GM18517 (cell line): ENCODE results near the gene PRMT1.

ENCODE experiments used
- ATAC-seq: cut with Tn5 transposase; IDR thresholded peaks from one replicate; pipeline ENCODE4 v1.9.1; 2021; ENCODE audit warnings: mild to moderate bottlenecking, moderate library complexity; ENCODE audit not compliant: unreplicated experiment

The PRMT1 gene

DNA sequence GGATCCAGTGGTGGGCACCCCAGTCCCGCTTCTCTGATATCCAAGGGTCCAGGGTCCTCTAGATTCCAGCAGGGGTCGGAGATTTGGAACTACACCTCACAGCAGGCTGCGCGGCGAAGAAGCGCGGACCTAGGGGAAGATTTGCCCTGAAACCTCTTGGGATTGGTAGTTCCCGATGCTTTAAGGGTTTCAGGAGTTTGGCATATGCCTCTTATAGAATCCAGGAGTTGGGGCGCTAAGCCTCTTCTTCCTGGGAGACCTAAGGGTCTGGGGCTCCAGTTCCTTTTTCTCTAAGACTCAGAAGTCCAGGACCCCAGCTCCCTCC lies 11.0 kb upstream of the PRMT1 start:
- ATAC-seq: no peak

DNA sequence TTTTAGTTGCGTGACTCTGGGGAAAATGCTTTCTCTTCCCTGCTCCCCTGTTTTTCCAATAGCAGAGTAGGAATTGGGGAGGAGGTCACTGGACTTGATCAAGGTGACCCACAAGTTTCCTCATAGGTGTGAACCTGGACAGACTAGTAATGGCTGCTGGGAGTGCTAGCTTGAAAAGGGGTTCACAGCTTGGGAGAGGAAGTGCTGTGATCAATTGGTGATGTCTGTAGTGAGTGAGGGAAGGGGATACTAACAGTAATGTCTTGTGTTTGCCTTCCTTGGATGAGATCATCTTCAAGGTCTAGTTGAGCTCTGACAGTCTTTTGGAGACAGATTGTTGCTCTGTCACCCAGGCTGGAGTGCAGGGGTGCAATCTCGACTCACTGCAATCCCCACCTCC lies 9.6 kb upstream of the PRMT1 start:
- ATAC-seq: no peak

DNA sequence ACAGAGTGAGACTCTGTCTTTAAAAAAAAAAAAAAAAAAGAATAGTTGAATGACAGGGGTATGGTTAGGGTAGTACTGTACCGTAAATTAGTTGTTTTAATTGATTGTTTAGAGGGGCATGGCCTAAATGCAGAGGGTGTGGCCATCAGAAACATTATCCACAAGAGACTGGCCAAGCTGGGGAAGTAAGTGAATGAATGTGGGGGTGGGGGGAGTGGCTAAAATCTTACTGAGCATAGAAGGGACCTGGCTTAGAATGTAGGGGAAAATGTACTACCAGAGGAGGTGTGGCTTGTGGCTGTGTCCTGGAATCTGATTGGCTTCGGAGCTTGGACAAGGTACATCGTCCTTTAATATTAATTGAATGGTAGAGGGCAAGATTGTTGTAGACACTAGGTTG lies 7.6 kb upstream of the PRMT1 start:
- ATAC-seq: no peak

DNA sequence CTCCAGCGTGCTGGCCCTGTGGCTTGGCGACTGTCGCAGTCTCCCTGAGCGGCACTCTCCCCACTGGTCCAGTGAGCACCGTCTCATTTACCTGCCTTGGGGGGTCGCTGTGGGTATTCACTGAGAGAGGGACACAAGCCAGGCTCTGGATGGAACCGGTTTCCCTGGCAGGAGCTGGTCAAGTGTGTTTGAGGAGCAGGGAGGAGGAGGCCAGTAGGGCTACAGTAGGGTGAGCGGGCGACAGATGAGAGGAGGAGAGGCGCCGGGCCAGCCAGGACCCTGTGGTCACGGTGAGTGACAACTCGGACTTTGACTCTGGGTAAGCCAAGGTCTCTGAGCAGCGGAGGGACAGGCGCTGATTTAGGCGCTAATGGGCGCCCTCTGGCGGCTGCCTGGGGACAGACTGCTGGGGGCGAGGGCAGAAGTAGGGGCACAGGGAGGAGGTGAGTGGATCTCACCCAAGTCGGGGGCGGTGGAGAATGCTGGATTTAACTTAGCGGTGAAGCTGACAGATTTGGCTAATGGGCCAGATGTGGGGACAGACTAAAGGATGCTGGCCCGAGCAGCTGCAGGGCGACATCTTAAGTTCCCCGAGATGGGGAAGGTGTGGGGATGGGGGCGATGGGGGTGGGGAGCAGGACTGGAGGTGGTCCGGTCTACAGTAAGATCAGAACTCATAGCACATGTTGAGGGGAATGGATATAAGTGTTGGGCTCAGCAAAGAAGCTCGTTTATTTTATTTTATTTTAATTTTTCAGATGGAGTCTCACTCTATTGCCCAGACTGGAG lies 4.7 kb upstream of the PRMT1 start:
- no peak for ATAC-seq

DNA sequence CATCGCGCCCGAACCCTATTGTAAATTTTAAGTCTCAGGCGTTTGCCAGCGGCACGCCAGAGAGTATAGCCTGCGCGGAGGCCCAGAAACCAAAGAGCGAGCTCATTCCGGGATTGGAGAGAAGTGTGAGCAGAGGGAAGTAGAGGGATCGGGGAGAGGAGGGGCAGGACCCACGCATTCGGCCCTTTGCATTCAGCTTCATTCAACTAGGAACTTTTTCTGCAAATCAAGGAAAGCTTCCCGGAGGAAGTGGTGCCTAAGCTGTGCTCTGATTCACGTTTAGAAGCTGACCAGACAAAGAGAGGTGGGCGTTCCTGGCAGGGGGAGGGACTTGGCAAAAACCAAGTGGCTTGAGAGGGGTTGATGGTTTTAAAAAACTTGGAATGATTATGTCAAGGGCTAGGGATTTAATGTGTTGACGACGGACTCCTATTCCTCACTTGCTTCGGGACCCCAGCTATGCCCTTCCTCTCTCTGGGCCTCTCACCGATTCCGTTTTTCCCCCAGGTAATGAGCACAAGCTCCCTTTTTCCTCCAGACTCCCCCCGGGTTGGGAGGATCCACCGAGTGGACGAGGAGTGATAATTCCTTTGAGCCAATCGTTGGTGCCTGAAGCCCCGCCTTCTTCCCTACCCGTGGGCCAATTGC lies 811 bp upstream of the PRMT1 start:
- peak; percentile 56 for ATAC-seq

DNA sequence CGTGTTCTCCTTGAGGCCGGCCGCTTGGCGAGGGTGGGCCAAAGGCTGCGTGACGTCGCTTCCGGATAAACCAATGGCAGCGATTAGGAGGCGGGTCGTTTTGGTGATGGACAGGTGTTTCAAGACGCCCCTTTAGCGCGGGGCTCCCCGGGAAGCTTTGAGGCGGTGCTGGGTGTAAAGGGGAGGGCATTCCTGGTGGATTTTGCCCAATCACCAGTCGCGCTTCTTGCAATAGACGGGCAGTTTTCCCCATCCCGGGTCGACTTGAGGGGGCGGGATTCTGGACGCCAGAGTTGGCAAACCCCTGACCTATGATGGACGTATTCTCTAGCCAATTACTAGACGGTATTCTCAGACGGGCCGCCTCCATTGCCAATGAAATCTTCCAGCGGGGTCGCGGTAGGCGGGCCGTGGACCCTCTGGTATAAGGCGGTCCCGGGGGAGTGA lies 264 bp upstream of the PRMT1 start:
- peak; percentile 57 for ATAC-seq

DNA sequence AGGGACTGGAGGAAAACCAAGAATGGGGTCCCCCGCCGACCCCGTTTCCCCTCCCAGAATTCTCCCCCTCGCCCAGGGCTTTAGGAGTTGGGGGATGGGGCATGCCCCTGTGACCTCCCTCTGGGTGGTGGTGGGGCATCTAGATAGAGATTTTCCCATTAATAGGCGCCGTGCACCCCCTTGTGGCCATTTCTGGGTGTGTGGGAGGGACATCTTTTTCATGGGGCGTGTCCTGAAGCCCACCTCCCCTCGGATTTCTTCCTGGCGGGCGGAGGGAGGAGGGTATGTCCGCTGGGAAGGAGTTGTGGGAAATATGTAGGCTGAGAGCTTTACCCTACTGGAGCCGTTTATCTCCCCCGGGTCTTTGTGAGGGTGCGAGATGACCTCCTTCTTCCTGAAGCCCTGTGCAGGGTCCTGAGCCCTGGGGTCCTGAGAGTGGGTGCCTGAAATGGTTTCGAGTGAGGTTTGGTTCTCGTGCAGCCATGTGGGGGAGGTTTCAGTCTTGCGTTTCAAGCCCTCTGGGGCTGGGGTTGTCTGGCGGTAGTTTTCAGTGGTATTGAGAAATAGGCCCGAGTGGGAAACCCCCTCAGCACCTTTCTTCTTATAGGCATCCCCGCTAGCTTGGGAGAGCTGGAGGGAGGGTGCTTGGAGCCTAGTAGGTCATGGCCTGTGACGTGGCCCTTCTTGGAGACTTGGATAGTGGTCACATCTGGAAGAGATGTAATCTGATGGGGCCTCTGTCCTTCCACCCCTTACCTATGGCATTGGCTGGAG lies 1.0 kb downstream of the PRMT1 start:
- no peak for ATAC-seq

DNA sequence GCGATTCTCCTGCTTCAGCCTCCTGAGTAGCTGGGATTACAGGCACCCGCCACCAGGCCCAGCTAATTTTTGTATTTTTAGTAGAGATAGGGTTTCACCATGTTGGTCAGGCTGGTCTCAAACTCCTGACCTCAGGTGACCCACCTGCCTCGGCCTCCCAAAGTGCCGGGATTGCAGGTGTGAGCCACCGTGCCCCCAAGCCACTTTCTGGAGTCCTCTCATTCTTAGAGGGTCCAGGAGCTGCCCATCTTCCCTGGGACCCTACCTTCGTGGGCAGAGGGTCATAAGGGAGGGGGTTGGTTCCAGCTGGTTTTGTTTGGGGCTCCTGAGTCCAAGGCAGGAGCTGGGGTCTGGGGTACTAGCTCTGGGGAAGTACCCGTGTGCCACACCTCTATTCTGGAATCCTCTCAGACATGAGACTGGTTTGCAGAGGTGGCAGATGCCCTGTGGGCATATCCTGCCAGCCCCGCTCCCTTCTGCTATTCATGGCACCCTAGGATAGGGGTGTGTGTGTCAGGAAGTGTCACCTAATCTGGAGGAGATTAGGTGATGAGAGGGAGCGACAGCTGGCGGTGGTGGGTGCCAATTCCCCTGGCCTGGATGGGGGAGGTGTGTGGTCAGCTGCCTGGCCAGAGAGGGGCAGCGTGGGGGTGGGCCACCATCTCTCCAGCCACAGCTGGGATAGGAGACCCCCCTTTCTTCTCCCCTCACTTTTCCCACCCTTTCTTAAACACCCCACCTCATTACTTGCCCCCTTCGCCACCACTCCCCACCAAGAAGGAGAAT lies 2.1 kb downstream of the PRMT1 start:
- no peak for ATAC-seq

DNA sequence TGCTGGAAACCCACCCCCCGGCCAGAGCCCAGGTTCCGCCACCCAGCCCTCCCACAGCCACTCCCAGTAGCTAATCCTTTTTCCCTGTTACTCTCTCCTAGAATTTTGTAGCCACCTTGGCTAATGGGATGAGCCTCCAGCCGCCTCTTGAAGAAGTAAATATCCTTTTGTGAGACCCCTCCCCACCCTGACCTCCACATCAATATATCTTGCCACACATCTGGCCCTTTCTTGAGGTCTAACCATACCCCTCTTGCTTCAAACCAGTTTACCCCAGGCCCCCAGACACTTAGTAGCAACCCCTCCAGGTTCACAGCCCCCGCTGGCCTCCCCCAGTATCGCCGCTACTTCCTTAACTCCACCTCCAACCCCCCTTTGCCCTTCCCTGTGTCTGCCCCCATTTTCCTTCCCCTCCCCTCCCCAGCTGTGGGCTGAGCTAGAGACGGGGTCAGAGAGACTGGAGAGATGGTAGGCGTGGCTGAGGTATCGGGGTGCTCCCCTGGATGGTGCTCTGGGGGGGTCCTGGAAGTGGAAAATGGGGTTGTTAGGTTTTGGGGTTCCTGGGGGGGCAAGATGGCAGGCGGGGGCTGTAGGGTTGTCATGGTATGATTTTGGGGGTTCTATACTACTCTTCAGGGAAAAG lies 2.8 kb downstream of the PRMT1 start:
- ATAC-seq: no peak

DNA sequence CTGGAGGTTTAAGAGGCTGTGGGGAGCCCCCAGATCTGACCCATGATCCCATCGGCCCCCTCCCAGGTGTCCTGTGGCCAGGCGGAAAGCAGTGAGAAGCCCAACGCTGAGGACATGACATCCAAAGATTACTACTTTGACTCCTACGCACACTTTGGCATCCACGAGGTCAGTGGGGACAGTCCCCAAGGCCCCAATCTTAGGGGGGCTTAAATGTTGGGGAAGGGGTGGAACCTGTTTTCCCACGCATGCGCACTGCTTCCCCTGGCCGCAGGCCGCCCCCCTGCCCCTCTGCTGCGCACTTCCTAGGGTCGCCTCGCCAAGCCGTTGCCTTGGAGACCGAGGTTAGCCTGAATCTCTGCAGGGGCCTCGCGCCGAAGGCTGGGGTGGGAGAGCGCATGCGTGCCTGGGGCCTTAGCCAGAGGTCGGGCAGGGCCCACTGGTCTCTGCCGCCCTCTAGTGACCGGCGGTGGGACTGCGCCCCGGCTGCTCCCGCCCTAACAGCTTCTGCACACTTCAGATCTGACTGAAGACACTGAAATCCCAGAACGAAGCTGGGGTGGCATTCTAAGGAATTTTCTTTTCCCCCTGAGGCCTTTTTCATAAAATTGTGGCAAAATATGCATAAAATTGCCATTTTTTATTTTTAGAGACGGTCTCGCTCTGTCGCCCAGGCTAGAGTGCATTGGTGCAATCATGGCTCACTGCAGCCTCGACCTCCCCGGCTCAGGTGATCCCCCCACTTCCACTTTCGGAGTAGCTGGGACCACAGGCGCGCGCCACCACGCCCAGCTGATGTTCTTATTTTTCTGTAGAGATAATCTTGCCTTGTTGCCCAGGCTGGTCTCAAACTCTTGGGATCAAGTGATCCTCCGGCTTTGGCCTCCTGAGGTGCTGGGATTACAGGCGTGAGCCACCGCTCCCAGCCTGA lies 3.6 kb downstream of the PRMT1 start:
- ATAC-seq: no peak

DNA sequence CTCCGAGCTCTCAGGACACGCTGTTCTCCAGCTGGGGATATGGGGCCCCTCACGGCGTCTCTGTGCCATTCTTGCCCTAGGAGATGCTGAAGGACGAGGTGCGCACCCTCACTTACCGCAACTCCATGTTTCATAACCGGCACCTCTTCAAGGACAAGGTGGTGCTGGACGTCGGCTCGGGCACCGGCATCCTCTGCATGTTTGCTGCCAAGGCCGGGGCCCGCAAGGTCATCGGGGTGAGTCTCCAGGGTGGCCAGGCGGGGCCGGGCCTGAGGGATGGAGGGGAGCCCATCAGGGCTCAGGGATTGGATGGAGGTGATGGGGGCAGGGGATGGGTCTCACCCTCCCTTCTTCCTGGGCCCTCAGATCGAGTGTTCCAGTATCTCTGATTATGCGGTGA lies 4.8 kb downstream of the PRMT1 start:
- no peak for ATAC-seq

DNA sequence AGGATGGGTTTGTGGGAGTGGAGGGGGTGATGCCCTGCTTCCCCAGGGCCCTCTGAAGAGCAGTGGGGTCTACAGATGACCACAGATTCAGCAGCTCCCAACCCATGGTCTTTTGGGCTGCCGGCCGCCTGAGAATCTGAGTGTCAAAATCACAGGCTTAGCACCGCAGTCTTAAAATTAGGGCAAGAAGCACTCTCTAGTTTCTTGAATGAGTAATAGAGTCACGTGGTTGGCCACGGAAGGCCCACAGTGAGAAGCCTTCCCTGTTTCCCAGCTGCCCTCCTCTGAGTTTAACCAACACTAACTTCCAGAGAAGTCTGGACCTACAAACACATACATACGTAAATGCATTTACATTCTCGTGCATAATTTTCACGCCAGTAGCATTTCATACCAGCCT lies 5.2 kb downstream of the PRMT1 start:
- no peak for ATAC-seq

DNA sequence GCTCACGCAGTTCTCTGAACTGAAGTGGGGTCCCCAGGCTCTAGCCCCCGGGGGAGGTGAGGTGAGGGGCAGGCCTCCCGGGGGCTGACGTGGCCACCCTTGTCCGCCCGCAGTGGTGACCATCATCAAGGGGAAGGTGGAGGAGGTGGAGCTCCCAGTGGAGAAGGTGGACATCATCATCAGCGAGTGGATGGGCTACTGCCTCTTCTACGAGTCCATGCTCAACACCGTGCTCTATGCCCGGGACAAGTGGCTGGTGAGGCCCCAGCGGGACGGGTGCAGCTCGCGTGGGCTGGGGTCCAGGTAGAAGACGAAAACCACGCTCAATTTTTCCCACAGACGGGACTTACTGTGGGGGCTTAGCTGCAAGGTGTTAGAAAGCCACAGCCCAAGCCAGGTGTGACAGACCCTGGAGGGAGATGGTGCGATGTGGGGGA lies 6.8 kb downstream of the PRMT1 start:
- no peak for ATAC-seq

DNA sequence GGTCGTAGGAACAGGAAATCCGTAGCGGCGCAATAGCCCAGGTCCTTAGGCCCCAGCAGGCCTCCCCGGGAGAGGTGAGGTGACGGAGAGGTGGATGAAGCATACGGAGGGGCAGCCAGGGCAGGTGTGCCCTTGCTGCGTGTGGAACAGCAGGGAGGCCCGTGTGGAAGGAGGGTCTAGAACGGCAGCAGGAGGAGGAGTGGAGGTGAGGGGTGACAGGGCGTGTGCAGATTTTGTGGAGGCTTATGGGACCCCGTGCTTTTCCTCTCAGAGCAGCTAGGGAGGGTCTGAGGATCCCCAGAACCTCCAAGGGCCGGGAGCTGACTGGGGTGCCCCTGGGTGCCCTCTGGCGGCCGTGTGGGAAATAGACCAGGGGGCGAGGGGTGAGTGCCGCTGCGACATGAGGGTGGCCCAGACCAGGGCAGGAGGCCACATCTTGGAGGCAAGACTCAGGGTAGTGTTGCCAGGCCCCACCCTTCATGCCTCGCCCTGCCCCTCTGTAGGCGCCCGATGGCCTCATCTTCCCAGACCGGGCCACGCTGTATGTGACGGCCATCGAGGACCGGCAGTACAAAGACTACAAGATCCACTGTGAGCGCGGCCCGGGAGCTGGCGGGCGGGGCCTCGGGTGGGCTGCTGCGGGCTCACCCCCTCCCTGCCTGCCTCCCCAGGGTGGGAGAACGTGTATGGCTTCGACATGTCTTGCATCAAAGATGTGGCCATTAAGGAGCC lies 7.3 kb downstream of the PRMT1 start:
- no peak for ATAC-seq

DNA sequence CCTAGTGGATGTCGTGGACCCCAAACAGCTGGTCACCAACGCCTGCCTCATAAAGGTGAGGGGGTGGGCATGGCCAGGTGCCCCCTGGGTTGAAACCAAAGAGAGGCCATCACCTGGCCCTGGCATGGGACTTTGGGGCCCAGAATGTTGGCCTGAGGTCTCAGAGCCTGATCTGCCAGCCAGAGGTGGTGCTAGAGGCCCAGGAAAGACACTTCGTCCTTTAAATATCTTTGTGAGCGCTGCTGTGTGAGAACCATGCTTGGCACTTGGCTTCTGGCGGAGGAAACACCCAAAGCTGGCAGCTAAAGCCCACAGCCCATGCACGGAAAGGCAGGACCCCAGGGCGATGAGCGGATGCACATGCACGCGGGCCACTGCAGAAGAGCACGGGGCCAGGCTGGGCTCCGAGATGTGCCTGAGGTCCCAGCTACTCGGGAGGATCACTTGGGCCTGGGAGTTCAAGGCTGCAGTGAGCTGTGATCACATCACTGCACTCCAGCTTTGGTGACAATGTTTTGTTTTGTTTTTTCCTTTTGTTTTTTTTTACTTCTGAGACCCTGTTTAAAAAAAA lies 8.0 kb downstream of the PRMT1 start:
- ATAC-seq: no peak

DNA sequence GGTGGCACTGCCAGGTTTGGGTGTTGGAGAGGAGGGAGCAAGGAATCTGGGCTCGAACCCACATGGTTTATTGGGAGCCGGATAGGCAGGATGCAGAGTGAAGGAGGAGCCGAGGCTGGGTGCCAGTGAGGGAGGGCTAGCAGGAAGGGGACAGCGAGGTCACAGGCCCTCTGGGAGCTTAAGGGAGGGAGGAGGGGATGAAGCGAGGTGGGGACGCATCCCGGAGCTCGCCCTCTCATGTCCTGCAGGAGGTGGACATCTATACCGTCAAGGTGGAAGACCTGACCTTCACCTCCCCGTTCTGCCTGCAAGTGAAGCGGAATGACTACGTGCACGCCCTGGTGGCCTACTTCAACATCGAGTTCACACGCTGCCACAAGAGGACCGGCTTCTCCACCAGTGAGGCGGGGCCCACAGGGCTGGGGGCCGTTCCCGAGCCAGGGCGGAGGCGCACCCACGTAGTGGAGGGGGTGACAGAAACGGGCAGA lies 8.8 kb downstream of the PRMT1 start:
- ATAC-seq: no peak

DNA sequence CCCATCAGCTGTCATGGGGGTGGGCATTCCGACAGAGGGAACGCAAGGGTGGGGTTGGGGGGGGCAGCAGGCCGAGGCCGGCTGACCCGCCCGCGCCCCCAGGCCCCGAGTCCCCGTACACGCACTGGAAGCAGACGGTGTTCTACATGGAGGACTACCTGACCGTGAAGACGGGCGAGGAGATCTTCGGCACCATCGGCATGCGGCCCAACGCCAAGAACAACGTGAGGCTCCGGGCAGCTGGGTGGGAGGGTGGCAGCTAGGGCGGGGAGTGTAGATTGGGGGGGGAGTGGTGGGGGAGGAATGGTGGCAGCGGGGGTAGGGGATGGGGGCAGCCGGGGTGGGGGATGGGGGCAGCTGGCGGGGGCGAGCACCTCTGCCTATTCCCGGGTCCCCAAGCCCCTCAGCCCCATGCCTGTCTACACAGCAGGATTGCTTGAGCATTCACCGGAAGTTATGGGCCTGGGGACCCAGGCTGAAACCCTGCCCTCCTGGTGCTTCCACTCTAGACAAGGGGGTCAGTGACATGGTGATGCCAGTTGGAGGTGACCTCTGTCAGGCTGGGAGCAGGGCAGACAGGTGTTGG lies 9.5 kb downstream of the PRMT1 start:
- no peak for ATAC-seq

DNA sequence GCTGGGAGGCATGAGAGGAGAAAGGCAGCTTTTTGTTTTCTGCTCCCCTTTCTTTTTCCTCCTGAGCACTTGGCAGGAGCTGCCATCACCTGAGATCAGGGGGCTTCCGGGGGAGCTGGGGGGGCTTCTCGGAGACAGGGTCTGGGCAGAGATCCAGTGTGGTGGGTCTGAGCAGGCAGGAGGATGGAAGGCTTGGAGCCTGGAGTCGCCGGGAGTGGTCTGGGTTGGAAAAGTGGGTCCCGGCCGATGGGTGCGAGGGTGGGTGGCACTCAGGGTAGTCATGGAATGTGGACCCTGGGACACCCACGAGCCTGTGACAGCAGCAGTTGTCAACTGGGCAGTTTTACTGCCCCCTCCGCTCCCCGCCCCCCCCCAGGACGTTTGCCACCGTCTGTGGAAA lies 10.1 kb downstream of the PRMT1 start:
- no peak for ATAC-seq
